Spleen (tissue), 7 donors: ENCODE measurements around the gene ARL6IP1.
"Not testable (repeated sequence)": the region's sequence is repeated elsewhere in the genome, so short reads cannot be mapped to it uniquely, and the experiment has no call there.

Experiments used
- CTCF ChIP-seq, 11 experiments: fragments of 200-600 bp in 7 of 11; fragments of 450-650 bp in 4 of 11; sonication (generic) in 4 of 11; IDR thresholded peaks in 8 of 11; conservative IDR thresholded peaks in 3 of 11; 1 replicate in 7 of 11; 2 replicates in 4 of 11; pipeline versions ENCODE4 v1.4.0 to v1.8.0; 2016 to 2021; ENCODE audit warnings: antibody characterized with exemption in 11 of 11, inconsistent platforms in 4 of 11, mild to moderate bottlenecking in 1 of 11
- POLR2A ChIP-seq, 3 donors: fragments of 450-650 bp; IDR thresholded peaks; one replicate each; pipeline ENCODE4 v1.5.1; 2017; ENCODE audit warnings: antibody characterized with exemption in 3 of 3, mild to moderate bottlenecking in 1 of 3
- POLR2AphosphoS5 ChIP-seq, 3 donors: sonication (generic); formaldehyde crosslinking; IDR thresholded peaks; one replicate each; pipeline ENCODE4 v1.5.1; 2017; ENCODE audit warnings: antibody characterized with exemption in 3 of 3
- donor health status: DM: no; HTN: no; CAD: no; lungs with moderate emphysema.
- donor health status: DM: no; HTN: no; CAD: no.
- donor health status: DM: no; HTN: no; CAD: no.

- TF ChIP-seq CTCF (IDR thresholded peaks at IDR 0.05 in 8 of 11, conservative IDR thresholded peaks at IDR 0.05 in 3 of 11); POLR2A (IDR thresholded peaks at IDR 0.05); POLR2AphosphoS5 (IDR thresholded peaks at IDR 0.05): not testable (repeated sequence)
These were observed 26.7 kb downstream of the ARL6IP1 start for GRCh38 chr16:18774651-18775050.
